Hepatocyte (in vitro differentiated cells): ENCODE data around the gene KANSL2.

Experiments
- CTCF ChIP-seq: fragments of 200-600 bp; sonication (generic); IDR thresholded peaks from 2 replicates; pipeline ENCODE4 v1.5.1; 2016; ENCODE audit warnings: antibody characterized with exemption, mild to moderate bottlenecking; ENCODE audit not compliant: poor library complexity
- EZH2 ChIP-seq: fragments of 200-600 bp; sonication (generic); IDR thresholded peaks from 2 replicates; pipeline ENCODE4 v1.6.1; 2016; ENCODE audit warnings: antibody characterized with exemption, mild to moderate bottlenecking, borderline replicate concordance

GRCh38 chr12:48712209-48712608 lies 30.2 kb upstream of the KANSL2 start:
- TF ChIP-seq CTCF: no peak
- no peak for TF ChIP-seq EZH2
